Retinal pigment epithelial cell (primary cell): ENCODE data around the gene TPD52L2.

ENCODE experiments used
- DNase-seq: peaks from one replicate; pipeline ENCODE4 v3.0.0-alpha.2; 2010; ENCODE audit warnings: low read depth
- H3K4me3 ChIP-seq: 2 replicates; pipeline ENCODE4 v1.5.1; 2011; ENCODE audit warnings: mild to moderate bottlenecking, low read length, control low read depth, moderate library complexity
- TF ChIP-seq, protein P1 (sequence below): conservative IDR thresholded peaks from 2 replicates; pipeline ENCODE4 v1.5.1; 2011; ENCODE audit warnings: low read depth, low read length, control low read depth, inconsistent platforms

Gene TPD52L2

GRCh38 chr20:63864978-63865640 is at the start of gene TPD52L2:
Gene TPD52L2 (plus strand): TSS chr20:63865270. CDS start chr20:63865366, 96 bp downstream.
- DNase-seq, result peak; percentile 94
- H3K4me3 ChIP-seq, result peak within 1 kb of the TSS; percentile 89

GRCh38 chr20:63815615-63816253 is 49.3 kb upstream of the TPD52L2 start:
- no peak overlapping the region for H3K4me3 ChIP-seq
- TF ChIP-seq, protein P1, sequence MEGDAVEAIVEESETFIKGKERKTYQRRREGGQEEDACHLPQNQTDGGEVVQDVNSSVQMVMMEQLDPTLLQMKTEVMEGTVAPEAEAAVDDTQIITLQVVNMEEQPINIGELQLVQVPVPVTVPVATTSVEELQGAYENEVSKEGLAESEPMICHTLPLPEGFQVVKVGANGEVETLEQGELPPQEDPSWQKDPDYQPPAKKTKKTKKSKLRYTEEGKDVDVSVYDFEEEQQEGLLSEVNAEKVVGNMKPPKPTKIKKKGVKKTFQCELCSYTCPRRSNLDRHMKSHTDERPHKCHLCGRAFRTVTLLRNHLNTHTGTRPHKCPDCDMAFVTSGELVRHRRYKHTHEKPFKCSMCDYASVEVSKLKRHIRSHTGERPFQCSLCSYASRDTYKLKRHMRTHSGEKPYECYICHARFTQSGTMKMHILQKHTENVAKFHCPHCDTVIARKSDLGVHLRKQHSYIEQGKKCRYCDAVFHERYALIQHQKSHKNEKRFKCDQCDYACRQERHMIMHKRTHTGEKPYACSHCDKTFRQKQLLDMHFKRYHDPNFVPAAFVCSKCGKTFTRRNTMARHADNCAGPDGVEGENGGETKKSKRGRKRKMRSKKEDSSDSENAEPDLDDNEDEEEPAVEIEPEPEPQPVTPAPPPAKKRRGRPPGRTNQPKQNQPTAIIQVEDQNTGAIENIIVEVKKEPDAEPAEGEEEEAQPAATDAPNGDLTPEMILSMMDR, result no peak
- DNase-seq, result no peak

More at GRCh38 chr20:63864978-63865640, at the start of gene TPD52L2:
- TF ChIP-seq, protein P1, result no peak

DNA sequence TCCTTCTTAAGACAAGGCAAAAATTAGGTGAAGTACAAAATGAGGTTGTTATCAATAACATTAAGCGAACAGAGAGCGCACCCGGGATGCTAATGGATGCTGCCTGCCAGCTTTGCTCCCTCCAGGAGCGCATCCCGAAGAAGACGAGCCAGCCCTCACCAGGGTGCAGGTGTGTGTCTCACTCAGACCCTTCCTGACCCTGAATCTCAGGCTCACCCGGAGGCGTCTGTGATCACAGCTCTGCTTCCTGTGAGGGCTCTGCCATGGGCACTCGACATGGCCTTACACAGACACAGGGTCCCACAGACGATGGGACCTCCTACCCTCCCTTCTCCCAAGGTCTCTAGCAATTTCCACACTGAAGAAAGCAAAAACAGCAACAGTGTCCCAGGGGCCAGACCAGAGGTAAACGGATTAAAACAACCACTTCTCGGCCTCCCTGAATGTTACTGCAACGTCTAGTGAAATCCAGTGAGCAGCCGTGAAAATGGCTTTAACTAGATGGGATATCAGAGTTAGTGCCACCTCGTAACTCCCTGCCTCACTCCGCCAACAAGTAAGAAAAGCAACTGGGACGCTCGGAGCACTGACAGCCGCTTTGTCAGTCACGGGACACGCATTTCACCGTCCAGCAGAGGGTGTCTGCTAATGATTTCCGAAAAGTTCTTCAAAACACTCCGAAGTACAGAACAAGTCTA is 45.7 kb upstream of the TPD52L2 start:
- no peak overlapping the region for H3K4me3 ChIP-seq
- TF ChIP-seq, protein P1, result no peak
- no peak for DNase-seq

GRCh38 chr20:63821811-63822210 is 43.3 kb upstream of the TPD52L2 start:
- TF ChIP-seq, protein P1, result no peak
- H3K4me3 ChIP-seq, result no peak overlapping the region
- DNase-seq, result no peak

GRCh38 chr20:63822276-63822696 is 42.8 kb upstream of the TPD52L2 start:
- no peak overlapping the region for H3K4me3 ChIP-seq
- TF ChIP-seq, protein P1, result no peak
- no peak for DNase-seq

- no peak for DNase-seq
- no peak overlapping the region for H3K4me3 ChIP-seq
- TF ChIP-seq, protein P1, result no peak
Observed at GRCh38 chr20:63823691-63824311, 41.3 kb upstream of the TPD52L2 start.
